ENCODE measurements around the gene CCDC185. TPM values are rescaled to one million over a fixed set of nuclear protein-coding genes. Genes with fewer than 3 reads are reported as not detected.

The CCDC185 gene
- total RNA-seq, result not detected in 2 replicates

DNA sequence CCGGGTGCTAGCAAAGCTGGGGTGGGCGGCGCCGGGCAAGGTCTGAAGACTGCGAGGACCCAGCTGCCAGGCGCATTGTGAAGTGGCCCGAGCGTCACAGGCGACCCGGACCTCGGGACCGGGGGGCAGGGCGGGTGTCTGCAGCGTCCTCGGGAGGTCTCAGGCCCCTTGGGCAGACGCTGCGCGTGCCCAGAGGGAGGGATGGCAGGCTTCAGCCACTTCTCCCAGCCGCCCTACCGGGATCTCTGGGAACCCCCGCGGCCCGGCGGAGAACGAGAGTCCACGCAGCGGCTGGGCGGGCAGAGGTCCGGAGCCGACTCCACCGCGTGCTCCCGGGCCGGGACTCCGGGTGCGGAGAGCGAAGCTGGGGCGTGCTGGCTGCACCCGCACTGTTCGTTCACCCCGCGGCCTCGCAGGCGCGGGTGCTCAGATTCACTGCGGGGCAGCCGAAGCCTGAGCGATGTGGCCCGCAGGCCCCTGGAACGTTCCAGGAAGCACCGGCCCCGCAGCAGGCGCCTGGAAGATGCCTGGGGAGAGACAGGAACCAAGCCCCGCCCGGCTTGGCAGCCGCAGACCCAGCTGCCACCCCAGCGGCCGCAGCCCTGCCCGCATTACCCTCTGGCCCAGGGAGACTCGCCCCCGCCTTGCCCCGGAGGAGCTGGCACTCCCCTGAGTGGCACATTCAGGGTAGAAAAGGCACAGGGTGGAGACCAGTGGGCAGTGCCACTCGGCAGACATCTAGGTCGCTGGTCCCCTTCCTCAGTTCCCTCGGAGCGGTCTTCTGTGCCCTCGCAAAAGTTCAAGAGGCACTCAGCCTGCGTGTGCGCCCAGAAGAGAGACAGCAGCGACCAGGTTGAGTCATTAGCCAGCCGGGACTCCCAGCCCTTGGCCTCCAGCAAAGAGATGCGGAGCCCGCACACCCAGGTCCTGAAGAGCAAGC, at the start of gene CCDC185:
Gene CCDC185, plus strand, starts transcription at position 141 of the 940 bp plus-strand sequence. Its CDS starts 61 bp downstream, at position 202.

DNA sequence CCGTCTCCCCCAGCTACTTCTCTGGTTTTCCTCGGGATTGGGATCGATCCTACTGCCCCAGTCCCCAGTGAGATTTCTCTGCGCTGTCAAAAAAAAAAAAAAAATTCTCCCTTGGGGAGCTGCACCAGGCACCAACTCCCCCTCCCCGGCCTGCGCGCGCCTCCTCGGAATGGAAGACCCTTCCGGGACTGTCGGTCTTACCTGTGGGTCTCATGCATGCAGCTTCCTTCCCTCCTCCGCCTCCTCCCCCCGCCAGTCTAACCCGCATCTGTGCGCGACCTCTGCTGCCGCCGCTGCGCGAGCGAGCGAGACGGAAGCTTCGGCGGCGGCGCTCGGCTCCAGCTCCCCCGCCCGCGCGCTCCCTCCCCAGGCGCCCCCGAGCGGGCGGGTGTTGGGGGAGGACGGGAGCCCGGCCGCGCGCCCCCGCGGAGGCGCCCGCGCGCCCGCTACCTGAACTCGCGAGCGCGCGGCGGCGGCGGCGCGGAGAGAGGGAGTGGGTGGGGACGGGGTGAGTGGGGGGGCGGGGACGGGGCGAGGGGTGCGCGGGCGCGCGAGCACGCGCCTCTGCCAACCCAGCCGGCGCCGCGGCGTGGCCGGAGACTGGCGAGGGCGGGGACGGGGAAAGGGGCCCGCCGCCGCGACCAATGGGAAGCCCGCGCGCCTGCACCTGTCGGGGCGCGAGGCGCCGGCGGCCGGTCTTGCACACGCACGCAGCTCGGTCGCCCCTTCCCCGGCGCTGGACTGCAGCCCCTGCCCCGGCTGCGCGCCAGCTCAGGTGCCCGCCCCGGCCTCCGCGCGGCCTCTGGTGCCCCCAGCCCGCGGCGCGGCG, 29.1 kb upstream of the CCDC185 start, which contains the start of gene SUSD4:
Gene SUSD4, minus strand, starts transcription at position 321 of the 829 bp plus-strand sequence. CDS start 751 bp downstream, outside the sequence.

Other genes starting within 250 kb of the CCDC185 start
- 0.47 and 2.9 TPM in 2 replicates for gene SUSD4, start 29.2 kb upstream of the CCDC185 start, total RNA-seq

Data from hair follicular keratinocyte (primary cell).